IPS-11a (cell line): Measurements from ENCODE around the gene GMDS.

Source experiments
- H3K4me3 ChIP-seq: one replicate; pipeline ENCODE4 v1.5.1; 2013; ENCODE audit warnings: low read depth, low read length, control low read depth

Gene GMDS

GRCh38 chr6:2209226-2209809 is 36.1 kb downstream of the GMDS start:
- H3K4me3 ChIP-seq, result no peak overlapping the region

- no peak overlapping the region for H3K4me3 ChIP-seq
Observed at GRCh38 chr6:2208468-2208867, 36.9 kb downstream of the GMDS start.

- no peak overlapping the region for H3K4me3 ChIP-seq
Observed at GRCh38 chr6:2205396-2205795, 40.0 kb downstream of the GMDS start.

DNA sequence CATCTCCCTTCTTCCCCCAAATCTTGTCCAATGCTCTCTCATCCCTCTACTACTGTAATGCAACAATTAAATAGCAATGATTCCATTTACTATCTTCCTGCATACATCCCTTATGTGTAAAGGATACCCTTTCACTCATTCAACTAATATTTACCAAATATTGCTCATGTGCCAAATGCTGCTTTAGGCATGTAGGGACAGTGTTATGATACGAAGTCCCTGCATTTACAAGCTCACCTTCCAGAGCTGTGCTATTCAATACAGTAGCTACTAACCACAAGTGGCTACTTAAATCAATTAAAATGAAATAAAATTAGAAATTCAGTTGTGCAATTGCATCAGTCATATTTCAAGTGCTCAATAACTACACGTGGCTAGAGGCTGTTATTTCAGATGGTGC is 41.1 kb downstream of the GMDS start:
- no peak overlapping the region for H3K4me3 ChIP-seq

DNA sequence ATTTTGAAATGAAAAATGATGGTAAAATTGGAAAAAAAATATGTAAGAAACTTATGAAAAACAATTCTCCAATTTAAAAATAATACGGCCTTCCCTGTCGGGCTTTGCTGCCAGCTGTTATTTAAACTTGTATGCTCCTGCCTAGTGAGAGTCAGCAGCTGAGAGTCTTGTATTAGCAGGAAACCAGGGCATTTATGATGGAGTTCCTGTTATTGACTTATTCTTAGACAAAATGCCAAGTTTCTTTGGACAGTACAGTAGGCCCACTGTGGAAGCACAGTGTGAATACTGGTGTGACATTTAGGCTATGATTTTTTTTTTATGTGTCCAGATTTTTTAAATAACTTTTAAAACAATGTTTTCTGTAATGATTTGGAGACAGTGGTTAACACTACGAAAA is 42.1 kb downstream of the GMDS start:
- no peak overlapping the region for H3K4me3 ChIP-seq

- no peak overlapping the region for H3K4me3 ChIP-seq
Observed at GRCh38 chr6:2197984-2198383, 47.4 kb downstream of the GMDS start.

- no peak overlapping the region for H3K4me3 ChIP-seq
Observed at GRCh38 chr6:2197177-2197671, 48.2 kb downstream of the GMDS start.

- no peak overlapping the region for H3K4me3 ChIP-seq
Observed at GRCh38 chr6:2196079-2196679, 49.2 kb downstream of the GMDS start.

GRCh38 chr6:2194643-2195042 is 50.8 kb downstream of the GMDS start:
- H3K4me3 ChIP-seq, result no peak overlapping the region

- no peak overlapping the region for H3K4me3 ChIP-seq
Observed at GRCh38 chr6:2193931-2194330, 51.5 kb downstream of the GMDS start.

- H3K4me3 ChIP-seq, result no peak overlapping the region
Observed at GRCh38 chr6:2192976-2193375, 52.4 kb downstream of the GMDS start.

DNA sequence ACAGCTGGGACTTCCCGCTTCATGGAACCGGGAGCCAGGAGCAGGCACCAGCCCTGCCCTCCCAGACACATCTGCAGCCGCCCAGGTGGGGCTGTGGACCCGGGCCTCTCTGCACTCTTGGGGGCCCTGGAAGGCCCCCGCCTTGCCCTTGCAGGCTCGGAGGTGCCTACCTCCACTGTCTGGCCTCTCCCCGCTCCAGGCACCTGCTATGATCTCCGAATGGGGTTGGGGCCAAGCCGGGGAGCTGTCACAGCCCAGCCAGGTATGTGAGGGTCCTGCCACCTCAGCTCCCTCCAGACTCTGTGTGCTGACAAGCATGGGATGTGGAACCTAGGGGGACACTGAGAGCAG is 54.0 kb downstream of the GMDS start:
- no peak overlapping the region for H3K4me3 ChIP-seq

DNA sequence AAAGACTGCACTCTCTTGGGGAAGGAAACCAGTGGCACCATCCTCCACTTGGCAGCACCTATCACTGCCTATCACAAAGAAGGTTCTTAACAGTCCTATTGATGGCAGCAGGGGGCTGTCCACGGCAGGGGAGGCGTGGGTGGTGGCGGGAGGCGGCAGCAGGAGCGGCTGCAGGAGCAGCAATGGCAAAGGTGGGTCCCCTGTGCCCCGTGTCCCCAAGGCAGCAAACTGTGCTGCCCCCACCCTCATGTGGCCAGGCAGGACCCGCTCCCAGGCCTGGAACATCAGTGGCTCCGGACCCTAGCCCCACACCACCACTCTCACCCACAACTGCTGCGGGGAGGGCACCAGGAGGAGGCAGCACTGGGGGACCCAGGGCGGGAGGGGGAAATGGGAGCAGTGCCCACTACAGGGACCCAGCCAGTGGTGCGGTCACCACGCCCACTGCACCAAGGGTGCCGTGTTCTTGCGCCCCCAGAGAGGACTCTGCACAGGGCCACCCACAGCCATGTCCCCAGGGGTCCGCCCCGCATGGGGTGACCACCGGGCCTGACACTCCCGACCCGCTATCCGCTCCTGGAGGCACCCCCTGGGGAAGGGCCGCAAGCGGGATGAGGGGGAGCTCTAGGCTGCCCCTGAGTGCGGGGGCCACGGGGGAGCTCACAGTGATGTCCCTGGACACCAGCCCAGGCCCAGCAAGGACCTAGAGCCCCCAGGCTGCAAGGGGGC is 54.6 kb downstream of the GMDS start:
- H3K4me3 ChIP-seq, result no peak overlapping the region

DNA sequence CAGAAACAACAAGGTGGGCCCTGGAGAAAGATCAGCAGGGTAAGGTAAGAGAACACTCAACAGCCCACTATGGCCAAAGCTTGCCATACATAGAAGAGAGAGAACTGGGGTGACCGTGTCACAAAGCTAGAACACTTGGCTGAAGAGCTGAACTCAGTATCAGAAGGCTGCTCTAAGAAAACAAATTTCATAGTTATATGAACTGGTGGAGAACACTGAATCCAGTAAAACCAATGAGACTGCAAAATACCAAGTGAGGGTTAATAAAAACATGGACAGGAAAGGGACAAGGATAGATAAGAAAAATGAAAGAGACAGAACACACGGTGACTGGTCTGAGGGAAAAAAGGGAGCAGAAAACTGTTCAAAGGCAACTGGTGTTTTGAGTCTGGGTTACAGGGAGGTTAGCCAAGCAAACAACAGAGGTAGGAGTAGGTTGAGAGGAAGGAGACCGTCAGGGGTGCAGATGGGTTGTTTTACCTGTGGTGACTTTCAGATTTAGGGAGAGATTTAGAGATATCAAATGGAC is 56.5 kb downstream of the GMDS start:
- no peak overlapping the region for H3K4me3 ChIP-seq

DNA sequence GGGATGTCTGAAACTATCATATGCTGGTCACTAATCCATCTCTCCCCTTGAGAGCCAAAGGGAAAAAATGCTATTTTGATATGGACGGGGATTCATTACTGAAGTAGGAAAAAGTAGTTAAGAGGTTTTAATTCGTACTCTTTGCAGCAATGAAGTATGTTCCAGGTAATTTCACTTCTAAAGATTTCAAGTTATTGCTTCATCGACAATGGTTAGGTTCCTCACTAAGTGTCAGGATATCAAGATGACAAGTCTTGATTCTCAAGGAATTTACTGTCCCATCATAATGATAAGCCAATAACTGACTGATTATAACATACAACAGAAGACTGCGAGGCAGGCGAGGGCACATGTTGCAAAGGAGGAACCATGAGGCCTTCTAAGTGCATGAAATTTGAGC is 57.0 kb downstream of the GMDS start:
- H3K4me3 ChIP-seq, result no peak overlapping the region

GRCh38 chr6:2187826-2188225 is 57.6 kb downstream of the GMDS start:
- no peak overlapping the region for H3K4me3 ChIP-seq

DNA sequence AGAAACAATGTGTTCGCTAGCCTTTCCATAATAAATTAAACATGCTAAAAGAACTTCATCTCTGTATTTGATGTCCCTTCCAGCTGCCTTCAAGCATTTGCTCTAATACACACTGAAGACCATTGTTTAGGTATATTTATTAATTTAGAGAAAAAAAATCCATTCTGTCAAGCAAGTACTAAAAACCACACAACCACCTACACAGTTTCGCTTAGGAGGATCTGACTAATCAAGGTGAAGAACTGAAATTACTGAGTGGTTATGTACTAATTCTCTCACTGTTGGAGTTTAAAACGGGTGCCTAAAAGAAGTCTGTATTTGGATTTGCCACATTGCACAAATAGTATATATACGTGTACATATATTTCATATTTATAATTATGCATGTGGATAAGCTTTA is 58.9 kb downstream of the GMDS start:
- no peak overlapping the region for H3K4me3 ChIP-seq

GRCh38 chr6:2185466-2185865 is 59.9 kb downstream of the GMDS start:
- H3K4me3 ChIP-seq, result no peak overlapping the region

DNA sequence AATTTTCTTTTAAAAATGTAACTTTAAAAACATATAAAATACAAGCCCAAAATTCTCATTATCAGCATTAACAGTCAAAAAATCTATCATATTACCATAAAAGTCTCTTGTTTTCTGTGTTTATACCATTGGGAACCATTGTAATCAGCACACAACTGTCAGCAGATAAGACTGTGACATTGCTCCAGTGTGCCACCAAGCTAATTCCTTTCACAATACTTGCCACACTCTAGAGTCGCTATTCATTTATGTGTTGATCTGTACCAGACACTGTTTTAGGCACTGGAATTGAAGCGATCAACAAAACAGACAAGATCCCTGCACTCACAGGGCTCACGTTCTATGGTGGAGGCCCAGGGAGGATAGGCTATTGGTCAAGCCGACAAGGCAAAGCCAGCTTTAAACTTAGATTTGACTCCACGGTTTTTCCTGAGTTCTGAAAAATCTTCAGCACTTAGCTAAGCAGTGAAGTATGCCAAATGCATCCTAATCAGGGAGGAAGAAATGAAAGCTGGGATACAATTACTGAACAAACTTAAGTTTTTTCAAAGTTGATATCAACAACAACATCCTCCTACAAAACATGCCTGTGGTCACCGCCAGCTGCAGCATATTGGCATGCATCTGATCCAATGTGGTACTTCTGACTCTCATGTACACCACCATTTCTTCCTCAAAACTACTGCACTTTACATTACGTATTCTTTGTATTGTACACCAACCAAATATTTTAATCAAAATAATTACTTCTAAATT is 60.5 kb downstream of the GMDS start:
- no peak overlapping the region for H3K4me3 ChIP-seq

DNA sequence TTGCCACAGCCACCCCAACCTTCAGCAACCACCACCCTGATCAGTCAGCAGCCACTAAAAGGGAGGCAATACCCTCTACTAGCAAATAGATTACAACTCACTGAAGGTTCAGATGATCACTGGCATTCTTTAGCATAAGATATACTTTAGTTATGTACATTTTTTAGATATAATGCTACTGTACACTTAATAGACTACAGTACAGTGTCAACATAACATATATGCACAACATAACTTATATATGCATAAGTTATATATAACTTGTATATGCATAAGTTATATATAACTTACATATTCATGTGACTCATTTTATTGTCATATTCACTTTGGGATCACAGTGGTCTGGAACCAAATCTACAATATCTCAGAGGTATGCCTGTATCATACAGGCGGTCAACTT is 61.7 kb downstream of the GMDS start:
- H3K4me3 ChIP-seq, result no peak overlapping the region

DNA sequence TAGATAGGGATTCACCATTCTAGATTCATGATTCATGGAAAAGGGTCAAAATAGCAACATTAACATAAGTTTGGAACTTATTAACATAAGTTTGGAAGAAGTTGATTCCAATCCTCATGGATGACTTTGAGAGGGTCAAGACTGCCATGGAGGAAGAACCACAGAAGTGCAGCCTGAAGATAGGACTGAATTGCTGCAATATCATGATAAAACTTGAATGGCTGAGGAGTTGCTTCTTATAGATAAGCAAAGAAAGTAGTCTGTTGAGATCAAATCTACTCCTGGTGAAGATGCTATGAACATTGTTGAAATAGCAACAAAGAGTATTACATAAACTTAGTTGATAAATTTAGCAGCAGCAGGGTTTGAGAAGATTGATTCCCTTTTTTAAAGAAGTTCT is 62.2 kb downstream of the GMDS start:
- H3K4me3 ChIP-seq, result no peak overlapping the region

GRCh38 chr6:2182251-2182650 is 63.2 kb downstream of the GMDS start:
- no peak overlapping the region for H3K4me3 ChIP-seq
